Endothelial cell of umbilical vein (primary cell): ENCODE measurements around the gene XAF1.

Experiments used
- EZH2 ChIP-seq: IDR thresholded peaks from 2 replicates; pipeline ENCODE4 v1.6.1; 2012; ENCODE audit warnings: borderline replicate concordance, low read depth, mild to moderate bottlenecking, moderate library complexity, low read length, inconsistent platforms; ENCODE audit not compliant: severe bottlenecking
- JUN ChIP-seq: IDR thresholded peaks from 2 replicates; pipeline ENCODE4 v1.6.1; 2011; ENCODE audit warnings: borderline replicate concordance, low read depth; ENCODE audit not compliant: insufficient read length, insufficient read depth
- POLR2A ChIP-seq: IDR thresholded peaks from 2 replicates; pipeline ENCODE4 v1.6.1; 2012; ENCODE audit warnings: low read depth, mild to moderate bottlenecking, control low read depth, low read length
- POLR2AphosphoS5 ChIP-seq: IDR thresholded peaks from 2 replicates; pipeline ENCODE4 v1.6.1; 2012; ENCODE audit warnings: low read depth, mild to moderate bottlenecking, control low read depth, low read length, moderate library complexity; ENCODE audit not compliant: insufficient read depth
- TF ChIP-seq, protein P1 (sequence below), 2 donors: IDR thresholded peaks; 1 replicate in 1 of 2; 2 replicates in 1 of 2; pipeline ENCODE4 v1.5.1; 2011; ENCODE audit warnings: low read length in 2 of 2, mild to moderate bottlenecking in 2 of 2, moderate library complexity in 2 of 2, control low read depth in 1 of 2, inconsistent platforms in 1 of 2, low read depth in 1 of 2; ENCODE audit not compliant: insufficient read depth in 1 of 2; ENCODE audit errors: extremely low read depth in 1 of 2

- TF ChIP-seq, protein P1, sequence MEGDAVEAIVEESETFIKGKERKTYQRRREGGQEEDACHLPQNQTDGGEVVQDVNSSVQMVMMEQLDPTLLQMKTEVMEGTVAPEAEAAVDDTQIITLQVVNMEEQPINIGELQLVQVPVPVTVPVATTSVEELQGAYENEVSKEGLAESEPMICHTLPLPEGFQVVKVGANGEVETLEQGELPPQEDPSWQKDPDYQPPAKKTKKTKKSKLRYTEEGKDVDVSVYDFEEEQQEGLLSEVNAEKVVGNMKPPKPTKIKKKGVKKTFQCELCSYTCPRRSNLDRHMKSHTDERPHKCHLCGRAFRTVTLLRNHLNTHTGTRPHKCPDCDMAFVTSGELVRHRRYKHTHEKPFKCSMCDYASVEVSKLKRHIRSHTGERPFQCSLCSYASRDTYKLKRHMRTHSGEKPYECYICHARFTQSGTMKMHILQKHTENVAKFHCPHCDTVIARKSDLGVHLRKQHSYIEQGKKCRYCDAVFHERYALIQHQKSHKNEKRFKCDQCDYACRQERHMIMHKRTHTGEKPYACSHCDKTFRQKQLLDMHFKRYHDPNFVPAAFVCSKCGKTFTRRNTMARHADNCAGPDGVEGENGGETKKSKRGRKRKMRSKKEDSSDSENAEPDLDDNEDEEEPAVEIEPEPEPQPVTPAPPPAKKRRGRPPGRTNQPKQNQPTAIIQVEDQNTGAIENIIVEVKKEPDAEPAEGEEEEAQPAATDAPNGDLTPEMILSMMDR (IDR thresholded peaks at IDR 0.05; ENCODE audit: extremely low read depth in 1 of 2, insufficient read depth in 1 of 2, low read depth in 1 of 2, low read length in 2 of 2), result peak; percentile 18 to 66
- no peak for TF ChIP-seq POLR2A
- no peak for TF ChIP-seq EZH2
- no peak for TF ChIP-seq JUN
- no peak for TF ChIP-seq POLR2AphosphoS5
Observed at GRCh38 chr17:6800422-6801027, 44.7 kb downstream of the XAF1 start.
